ENCODE data around the gene ACTMAP. TPM values are rescaled to one million over a fixed set of nuclear protein-coding genes. Genes with fewer than 3 reads are reported as not detected.
"Not testable (repeated sequence)": the region's sequence is repeated elsewhere in the genome, so short reads cannot be mapped to it uniquely, and the experiment has no call there.

Gene ACTMAP
- total and polyA plus RNA-seq, 2 experiments from 2014 or later: 2.5 to 7.3 TPM

GRCh38 chr19:40733149-40733548 is 17.1 kb downstream of the ACTMAP start:
- in situ Hi-C loops (cut with MboI): no loop called here
- no peaks in the 10 kb centered on the region for H3K9me2 ChIP-seq (ENCODE audit: insufficient read depth)
- no peak for DNase-seq
- WGBS, 2 experiments (ENCODE audit: low coverage in 1 of 2, low lambda C conversion rate in 2 of 2, missing lambda C conversion rate in 2 of 2): 92 to 95% methylated on average over 13 of the region's 13 CpGs
- H3K36me3 ChIP-seq (ENCODE audit: low read depth): peaks cover 33% of the 10 kb centered on the region
- H2AFZ ChIP-seq: no peak overlapping the region
- H3K4me2 ChIP-seq (ENCODE audit: unreplicated experiment): no peak overlapping the region
- no peaks in the 10 kb centered on the region for H3K4me1 ChIP-seq (ENCODE audit: insufficient read depth)
- no peaks in the 10 kb centered on the region for H3K79me2 ChIP-seq (ENCODE audit: insufficient read depth)
- no peak overlapping the region for H3K4me3 ChIP-seq
- TF ChIP-seq EZH2 (IDR thresholded peaks at IDR 0.05; ENCODE audit: insufficient read depth, poor library complexity, severe bottlenecking) (no peak), EZH2phosphoT487 (IDR thresholded peaks at IDR 0.05; ENCODE audit: insufficient read depth, low read depth) (no peak)
- H3F3A ChIP-seq (ENCODE audit: insufficient read depth): 0 out of 2 replicates have a peak, but pooled peaks cover 3% of the 10 kb centered on the region
- H3K27ac ChIP-seq: no peak overlapping the region
- no peaks in the 10 kb centered on the region for H3K27me3 ChIP-seq (replicated peaks; ENCODE audit: insufficient read depth)
- H3K9ac ChIP-seq: no peak overlapping the region
- no peaks in the 10 kb centered on the region for H4K20me1 ChIP-seq (ENCODE audit: insufficient read depth)
- H3K9me3 ChIP-seq (ENCODE audit: low read depth): no peaks in the 10 kb centered on the region

DNA sequence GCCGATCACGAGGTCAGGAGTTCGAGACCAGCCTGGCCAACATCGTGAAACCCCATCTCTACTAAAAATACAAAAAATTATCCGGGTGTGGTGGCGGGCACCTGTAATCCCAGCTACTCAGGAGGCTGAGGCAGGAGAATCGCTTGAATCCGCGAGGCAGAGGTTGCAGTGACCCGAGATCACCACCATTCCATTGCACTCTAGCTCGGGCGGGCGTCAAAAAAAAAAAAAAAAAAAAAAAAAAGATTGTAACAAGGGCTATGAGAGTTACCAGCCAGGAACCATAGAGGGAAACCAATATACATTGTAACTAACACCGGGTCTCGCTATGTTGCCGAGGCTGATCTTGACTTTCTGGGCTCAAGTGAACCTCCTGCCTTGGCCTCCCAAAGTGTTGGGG is 18.0 kb downstream of the ACTMAP start:
- H4K20me1 ChIP-seq (ENCODE audit: insufficient read depth); H3K4me3 ChIP-seq; H2AFZ ChIP-seq; H3K79me2 ChIP-seq (ENCODE audit: insufficient read depth); H3K4me2 ChIP-seq (ENCODE audit: unreplicated experiment); H3K9me2 ChIP-seq (ENCODE audit: insufficient read depth); H3K27ac ChIP-seq; DNase-seq; H3K27me3 ChIP-seq (replicated peaks; ENCODE audit: insufficient read depth); H3K9ac ChIP-seq; H3K4me1 ChIP-seq (ENCODE audit: insufficient read depth); in situ Hi-C loops (cut with MboI); H3K9me3 ChIP-seq (ENCODE audit: low read depth); H3F3A ChIP-seq (ENCODE audit: insufficient read depth): not testable (repeated sequence)
- peaks cover 40% of the 10 kb centered on the region for H3K36me3 ChIP-seq (ENCODE audit: low read depth)
- WGBS, 2 experiments (ENCODE audit: low coverage in 1 of 2, low lambda C conversion rate in 2 of 2, missing lambda C conversion rate in 2 of 2): 91 to 93% methylated on average over 16 of the region's 16 CpGs

GRCh38 chr19:40730065-40730464 is 20.2 kb downstream of the ACTMAP start:
- H3K9ac ChIP-seq; H2AFZ ChIP-seq; H3K27me3 ChIP-seq (replicated peaks; ENCODE audit: insufficient read depth); H3K9me2 ChIP-seq (ENCODE audit: insufficient read depth); H3K27ac ChIP-seq; in situ Hi-C loops (cut with MboI); DNase-seq; H3K4me1 ChIP-seq (ENCODE audit: insufficient read depth); H3K4me3 ChIP-seq; H3K4me2 ChIP-seq (ENCODE audit: unreplicated experiment); H4K20me1 ChIP-seq (ENCODE audit: insufficient read depth); H3K9me3 ChIP-seq (ENCODE audit: low read depth); H3F3A ChIP-seq (ENCODE audit: insufficient read depth): not testable (repeated sequence)
- Histone ChIP-seq H3K79me2 (ENCODE audit: insufficient read depth) (peaks cover 19% of the 10 kb centered on the region), H3K36me3 (ENCODE audit: low read depth) (peaks cover 55% of the 10 kb centered on the region)
- 83 to 91% methylated on average over 5 of the region's 5 CpGs for WGBS, 2 experiments (ENCODE audit: low coverage in 1 of 2, low lambda C conversion rate in 2 of 2, missing lambda C conversion rate in 2 of 2)

DNA sequence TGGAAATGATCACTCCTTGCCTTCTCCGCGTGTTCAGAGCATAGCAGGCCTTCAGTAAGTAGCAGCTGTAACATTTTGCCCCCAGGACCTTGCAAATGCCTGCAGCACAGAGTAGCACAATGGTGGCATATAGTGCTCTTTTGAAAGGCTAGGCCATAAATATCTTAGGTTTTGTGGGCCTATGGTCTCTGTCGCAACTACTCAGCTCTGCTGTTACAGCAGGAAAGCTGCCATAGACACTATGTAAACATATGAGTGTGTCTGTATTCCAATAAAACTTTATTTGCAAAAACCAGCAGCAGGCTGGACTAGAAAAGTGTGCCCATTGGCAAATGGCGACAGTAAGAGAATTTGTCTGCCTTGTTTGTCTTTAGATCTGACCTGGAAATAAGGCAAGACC is 24.0 kb downstream of the ACTMAP start:
- H2AFZ ChIP-seq: no peak overlapping the region
- in situ Hi-C loops (cut with MboI): no loop called here
- WGBS, 2 experiments (ENCODE audit: low coverage in 1 of 2, low lambda C conversion rate in 2 of 2, missing lambda C conversion rate in 2 of 2): 98 to 99% methylated on average over 4 of the region's 4 CpGs

GRCh38 chr19:40724855-40725254 is 25.4 kb downstream of the ACTMAP start:
- no peaks in the 10 kb centered on the region for H4K20me1 ChIP-seq (ENCODE audit: insufficient read depth)
- H3F3A ChIP-seq (ENCODE audit: insufficient read depth): peaks cover 18% of the 10 kb centered on the region
- peaks cover 28% of the 10 kb centered on the region for H3K36me3 ChIP-seq (ENCODE audit: low read depth)
- peaks cover 20% of the 10 kb centered on the region for H3K4me1 ChIP-seq (ENCODE audit: insufficient read depth)
- H3K9ac ChIP-seq: no peak overlapping the region
- no peaks in the 10 kb centered on the region for H3K9me3 ChIP-seq (ENCODE audit: low read depth)
- no peak overlapping the region for H2AFZ ChIP-seq
- no peaks in the 10 kb centered on the region for H3K27me3 ChIP-seq (replicated peaks; ENCODE audit: insufficient read depth)
- 95 to 100% methylated on average over 3 of the region's 3 CpGs for WGBS, 2 experiments (ENCODE audit: low coverage in 1 of 2, low lambda C conversion rate in 2 of 2, missing lambda C conversion rate in 2 of 2)
- peaks cover 71% of the 10 kb centered on the region for H3K79me2 ChIP-seq (ENCODE audit: insufficient read depth)
- in situ Hi-C loops (cut with MboI): no loop called here
- TF ChIP-seq EZH2 (IDR thresholded peaks at IDR 0.05; ENCODE audit: insufficient read depth, poor library complexity, severe bottlenecking) (no peak), EZH2phosphoT487 (IDR thresholded peaks at IDR 0.05; ENCODE audit: insufficient read depth, low read depth) (no peak)
- H3K4me2 ChIP-seq (ENCODE audit: unreplicated experiment): no peak overlapping the region
- DNase-seq: no peak
- no peak overlapping the region for H3K4me3 ChIP-seq
- H3K9me2 ChIP-seq (ENCODE audit: insufficient read depth): no peaks in the 10 kb centered on the region
- H3K27ac ChIP-seq: no peak overlapping the region

More for the DNA sequence above, 24.0 kb downstream of the ACTMAP start:
- DNase-seq: no peak
- Histone ChIP-seq H3K4me3 (no peak overlapping the region), H3K27ac (no peak overlapping the region), H3K36me3 (ENCODE audit: low read depth) (peaks cover 40% of the 10 kb centered on the region), H3K4me1 (ENCODE audit: insufficient read depth) (peaks cover 8% of the 10 kb centered on the region), H3K9ac (no peak overlapping the region), H3K27me3 (replicated peaks; ENCODE audit: insufficient read depth) (no peaks in the 10 kb centered on the region), H4K20me1 (ENCODE audit: insufficient read depth) (no peaks in the 10 kb centered on the region), H3K9me2 (ENCODE audit: insufficient read depth) (no peaks in the 10 kb centered on the region), H3K4me2 (ENCODE audit: unreplicated experiment) (no peak overlapping the region), H3K9me3 (ENCODE audit: low read depth) (no peaks in the 10 kb centered on the region), H3K79me2 (ENCODE audit: insufficient read depth) (peaks cover 57% of the 10 kb centered on the region), H3F3A (ENCODE audit: insufficient read depth) (peaks cover 11% of the 10 kb centered on the region)
- no peak for TF ChIP-seq EZH2 (IDR thresholded peaks at IDR 0.05; ENCODE audit: insufficient read depth, poor library complexity, severe bottlenecking)
- TF ChIP-seq EZH2phosphoT487 (IDR thresholded peaks at IDR 0.05; ENCODE audit: insufficient read depth, low read depth): no peak

All from GM23248 (cell line).